IMR-90 (cell line): Measurements from ENCODE around the gene MPIG6B. TPM values are rescaled to one million over a fixed set of nuclear protein-coding genes. Genes with fewer than 3 reads are reported as not detected.

ENCODE experiments used
- ATAC-seq: fragments of 200-7000 bp; cut with Tn5 transposase; 2 replicates; pipeline ENCODE4 v1.9.1; 2020; ENCODE audit warnings: low read depth, mild to moderate bottlenecking, moderate library complexity
- BruUV-seq: library from RNA; stranded (reverse); fragments of 400-500 nt; replicated peaks from 2 replicates; lab custom pipeline; 2021; lab: Mats Ljungman, UMichigan
- CTCF ChIA-PET: fragments of 300-600 bp; formaldehyde crosslinking; extraction: SDS; loops from one replicate; lab custom pipeline; 2021; ENCODE audit warnings: antibody characterized with exemption; lab: Yijun Ruan, JAX
- POLR2A ChIA-PET: fragments of 300-600 bp; sonication (Branson Sonifier 250); formaldehyde crosslinking; loops from one replicate; lab custom pipeline; 2022; ENCODE audit warnings: antibody characterized with exemption; ENCODE audit not compliant: unreplicated experiment; lab: Charles Lee
- DNase-seq: peaks from one replicate; pipeline ENCODE4 v3.0.0; 2013
- H2AFZ ChIP-seq: replicated peaks from 2 replicates; pipeline ENCODE3; 2013; ENCODE audit warnings: low read length, mild to moderate bottlenecking; ENCODE audit not compliant: poor library complexity
- H2AK5ac ChIP-seq: 2 replicates; pipeline ENCODE4 v1.6.1; 2013; ENCODE audit warnings: low read depth, low read length, inconsistent platforms
- H2AK9ac ChIP-seq: replicated peaks from 2 replicates; pipeline ENCODE3; 2013; ENCODE audit warnings: mild to moderate bottlenecking, low read depth, low read length, moderate library complexity; ENCODE audit not compliant: poor library complexity
- H2BK120ac ChIP-seq: 2 replicates; pipeline ENCODE4 v1.6.1; 2013; ENCODE audit warnings: low read depth, low read length, inconsistent platforms
- H2BK15ac ChIP-seq: 3 replicates; pipeline ENCODE4 v1.6.1; 2013; ENCODE audit warnings: low read depth, low read length, inconsistent platforms
- H2BK20ac ChIP-seq: 2 replicates; pipeline ENCODE4 v1.6.1; 2013; ENCODE audit warnings: low read depth, mild to moderate bottlenecking, inconsistent platforms, low read length, moderate library complexity
- H2BK5ac ChIP-seq: 2 replicates; pipeline ENCODE4 v1.6.1; 2013; ENCODE audit warnings: mild to moderate bottlenecking, low read depth, low read length, inconsistent platforms; ENCODE audit not compliant: poor library complexity, severe bottlenecking
- H3K14ac ChIP-seq: replicated peaks from 2 replicates; pipeline ENCODE4 v1.6.1; 2013; ENCODE audit warnings: low read depth, low read length, inconsistent platforms
- H3K18ac ChIP-seq: 2 replicates; pipeline ENCODE4 v1.6.1; 2013; ENCODE audit warnings: low read depth, low read length, control low read depth
- H3K23ac ChIP-seq: 2 replicates; pipeline ENCODE4 v1.6.1; 2013; ENCODE audit warnings: low read depth, low read length, inconsistent platforms
- H3K27ac ChIP-seq: 2 replicates; pipeline ENCODE4 v1.5.1; 2013; ENCODE audit warnings: mild to moderate bottlenecking, control low read depth, low read length; ENCODE audit not compliant: insufficient read depth
- H3K27me3 ChIP-seq: 2 replicates; pipeline ENCODE4 v1.6.1; 2013; ENCODE audit warnings: low read length; ENCODE audit not compliant: control insufficient read depth, insufficient read depth
- H3K36me3 ChIP-seq: 2 replicates; pipeline ENCODE4 v1.6.1; 2013; ENCODE audit warnings: low read length, mixed read lengths; ENCODE audit not compliant: control insufficient read depth, insufficient read depth
- H3K4ac ChIP-seq: 2 replicates; pipeline ENCODE4 v1.6.1; 2013; ENCODE audit warnings: low read depth, low read length, inconsistent platforms
- H3K4me1 ChIP-seq: 2 replicates; pipeline ENCODE4 v1.6.1; 2013; ENCODE audit warnings: low read length, mixed read lengths; ENCODE audit not compliant: control insufficient read depth, insufficient read depth
- H3K4me2 ChIP-seq: 2 replicates; pipeline ENCODE4 v1.6.1; 2013; ENCODE audit warnings: low read depth, mild to moderate bottlenecking, control low read depth, low read length, moderate library complexity
- H3K4me3 ChIP-seq: 2 replicates; pipeline ENCODE4 v1.5.1; 2013; ENCODE audit warnings: low read depth, mild to moderate bottlenecking, control low read depth, low read length, moderate library complexity; ENCODE audit not compliant: insufficient read depth
- H3K56ac ChIP-seq: 2 replicates; pipeline ENCODE4 v1.6.1; 2013; ENCODE audit warnings: low read length, inconsistent platforms; ENCODE audit not compliant: insufficient read depth; ENCODE audit errors: extremely low read depth
- H3K79me1 ChIP-seq, 2 experiments: 2 replicates each; pipeline ENCODE4 v1.6.1; 2013; ENCODE audit warnings: low read length in 2 of 2, inconsistent platforms in 1 of 2, low read depth in 1 of 2
- H3K9ac ChIP-seq: 2 replicates; pipeline ENCODE4 v1.6.1; 2013; ENCODE audit warnings: low read depth, low read length, control low read depth
- H3K9me1 ChIP-seq: 2 replicates; pipeline ENCODE4 v1.6.1; 2013; ENCODE audit warnings: low read length, inconsistent platforms; ENCODE audit not compliant: insufficient read depth
- H3K9me3 ChIP-seq: 2 replicates; pipeline ENCODE4 v1.6.1; 2013; ENCODE audit warnings: low read length; ENCODE audit not compliant: control insufficient read depth, insufficient read depth
- H4K20me1 ChIP-seq: 2 replicates; pipeline ENCODE4 v1.6.1; 2013; ENCODE audit warnings: low read length, inconsistent platforms; ENCODE audit not compliant: insufficient read depth
- H4K5ac ChIP-seq: 2 replicates; pipeline ENCODE4 v1.6.1; 2013; ENCODE audit warnings: mild to moderate bottlenecking, low read depth, low read length, control low read depth
- H4K8ac ChIP-seq, 2 experiments: 2 replicates each; pipeline ENCODE4 v1.6.1; 2013; ENCODE audit warnings: low read depth in 2 of 2, low read length in 2 of 2, control low read depth in 1 of 2, inconsistent platforms in 1 of 2
- H4K91ac ChIP-seq: 2 replicates; pipeline ENCODE4 v1.6.1; 2013; ENCODE audit warnings: low read depth, low read length, inconsistent platforms; ENCODE audit not compliant: insufficient read depth
- USF2 ChIP-seq: fragments of 150-350 bp; IDR thresholded peaks from 2 replicates; pipeline ENCODE4 v1.6.1; 2017; ENCODE audit warnings: mild to moderate bottlenecking, antibody characterized with exemption, low read length, low read depth
- WGBS, 2 experiments: methylation state at CpG; one replicate each; pipeline versions ENCODE4 v1.1.5 to v1.1.7; 2013; ENCODE audit warnings: missing lambda C conversion rate in 2 of 2; ENCODE audit not compliant: insufficient read length in 1 of 2; ENCODE audit errors: extremely low coverage in 2 of 2; 5-methylcytosine and 5-hydroxymethylcytosine counted together
- dilution Hi-C: fragments of 300-500 bp; cut with HindIII; formaldehyde crosslinking; loops from one replicate; pipeline ENCODE4 v1.14.3; 2018; ENCODE audit warnings: low sequenced_read_pairs; ENCODE audit not compliant: unreplicated experiment
- in situ Hi-C: fragments of 300-500 bp; cut with MboI; formaldehyde crosslinking; loops from 3 replicates; pipeline ENCODE4 v1.14.3; 2019; ENCODE audit warnings: low sequenced_read_pairs, inconsistent platforms, mixed read lengths
- intact Hi-C: fragments of 100-400 bp; cut with micrococcal nuclease; formaldehyde crosslinking; loops from 2 replicates; pipeline ENCODE4 v1.10.0; 2022
- polyA plus RNA-seq, 3 experiments: library from polyadenylated mRNA; depleted of rRNA; stranded (reverse); fragments of >200 nt; gene quantifications; 2 replicates each; pipeline ENCODE4 v1.2.3, GENCODE V29; 2012; ENCODE audit warnings: low replicate concordance in 1 of 3
- total RNA-seq: library from RNA; depleted of rRNA; stranded (reverse); fragments of >200 nt; gene quantifications from 2 replicates; pipeline ENCODE4 v1.2.3, GENCODE V29; 2012

MPIG6B gene
- total and polyA plus RNA-seq, 2 of the 4 experiments (the other 2 are of a cell fraction): not detected

GRCh38 chr6:31740397-31741223 is 17.4 kb downstream of the MPIG6B start:
- Histone ChIP-seq H3K9me3 (no peaks in the 10 kb centered on the region), H2AK5ac (peak overlapping the region; percentile 91), H3K23ac (peak overlapping the region; percentile 87; the same call in 1 of the 2 replicates), H3K4me1 (peaks cover 13% of the 10 kb centered on the region), H4K20me1 (no peaks in the 10 kb centered on the region), H2BK120ac (no peak overlapping the region), H3K56ac (peak overlapping the region; percentile 93), H2BK5ac (peak overlapping the region; percentile 51), H3K14ac (peak overlapping the region; percentile 95), H3K4ac (peak overlapping the region; percentile 89), H3K9me1 (peaks cover 13% of the 10 kb centered on the region), H3K27ac (peak overlapping the region; percentile 68; the same call in 1 of the 2 replicates), H3K4me3 (peak overlapping the region; percentile 73), H3K9ac (peak overlapping the region; percentile 72), H2BK20ac (no peak overlapping the region), H3K4me2 (peak overlapping the region; percentile 82), H3K18ac (no peak overlapping the region), H2AK9ac (peak overlapping the region; percentile 90), H2AFZ (peak overlapping the region; percentile 96), H3K36me3 (peaks cover 3% of the 10 kb centered on the region), H3K27me3 (no peaks in the 10 kb centered on the region), H2BK15ac (no peak overlapping the region), H4K91ac (peak overlapping the region; percentile 85), H3K79me1 (peaks cover 13 to 50% of the 10 kb centered on the region in 2 experiments; a peak in 3 of 4 replicates), H4K8ac (peak overlapping the region; percentile 73 to 74; a peak in 3 of 4 replicates), H4K5ac (no peak overlapping the region)
- ATAC-seq (no peak; the same call in 1 of the 2 replicates), DNase-seq (no peak)
- ChIA-PET CTCF (interaction anchor here (0.9 kb wide), 1 partner anchor 89 kb away, joined by 3 read pairs; no protein-coding TSS in a partner anchor), POLR2A (no interaction called here)
- WGBS, 2 experiments: 30% methylated on average over 15 of the region's 29 CpGs; no CpG with 5 or more reads in 1 of the 2 experiments
- dilution Hi-C loops (no loop called here), intact Hi-C loops (no loop called here), in situ Hi-C loops (no loop called here)
- no TSS peak for BruUV-seq
- no peak for TF ChIP-seq USF2
